ENCODE measurements around the gene TUG1.

- TF ChIP-seq CTCF (conservative IDR thresholded peaks at IDR 0.05 in 1 of 2, IDR thresholded peaks at IDR 0.05 in 1 of 2; ENCODE audit: extremely low read depth in 1 of 2, insufficient read depth in 1 of 2, low read depth in 1 of 2, low read length in 2 of 2): no peak
- no peak for TF ChIP-seq EZH2 (IDR thresholded peaks at IDR 0.05; ENCODE audit: borderline replicate concordance, low read length)
Measured at GRCh38 chr22:30985561-30986208, 16.6 kb downstream of the TUG1 start.
